ENCODE measurements around the gene ZNF22. TPM values are rescaled to one million over a fixed set of nuclear protein-coding genes. Genes with fewer than 3 reads are reported as not detected.

ZNF22 gene
- total and polyA plus RNA-seq, 2 of the 4 experiments (the other 2 are of a cell fraction), result 10.6 to 12.4 TPM

DNA sequence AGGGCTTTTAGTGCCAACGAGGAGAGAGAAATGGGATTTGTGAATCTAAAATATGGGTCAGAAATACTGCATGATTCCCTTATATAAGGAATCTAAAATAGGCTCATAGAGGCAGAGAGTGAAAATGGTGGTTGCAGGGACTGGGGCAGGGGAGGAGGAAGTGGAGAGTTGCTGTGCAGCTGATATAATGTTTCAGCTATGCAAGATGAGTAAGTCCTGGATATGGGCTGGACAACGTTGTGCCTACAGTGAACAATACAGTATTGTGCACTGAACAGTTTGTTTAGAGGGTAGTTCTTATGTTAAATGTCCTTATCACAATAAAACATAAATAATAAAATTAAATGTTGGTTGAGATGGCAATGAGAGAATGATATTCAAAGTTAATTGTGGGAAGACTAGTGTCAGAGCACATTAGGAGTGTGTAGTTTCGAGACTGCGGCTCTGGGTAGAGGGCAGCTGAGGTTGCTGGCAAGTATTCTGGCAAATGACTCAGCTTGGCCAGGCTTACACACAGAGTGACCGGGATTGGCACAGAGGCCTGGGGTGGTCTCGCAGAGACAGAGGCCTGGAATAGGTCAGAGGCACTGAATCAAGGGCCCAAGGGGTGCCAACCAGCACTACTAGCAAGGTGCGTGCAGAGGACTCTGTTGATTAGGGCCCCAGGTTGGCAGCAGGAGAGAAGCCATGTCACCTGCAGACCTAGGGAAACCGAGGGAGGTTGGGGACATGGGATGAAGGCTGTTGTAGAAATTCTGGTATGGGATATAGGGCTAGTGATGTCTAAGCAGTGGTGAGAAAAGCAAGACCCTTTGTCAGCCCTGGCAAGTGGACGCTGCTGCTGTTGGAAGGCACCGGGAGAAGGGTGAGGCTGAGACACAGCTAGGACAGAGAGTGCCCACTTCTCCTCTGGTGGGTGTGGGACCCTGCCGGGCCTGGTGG lies 19.3 kb upstream of the ZNF22 start (continued):
- TF ChIP-seq, protein P1, sequence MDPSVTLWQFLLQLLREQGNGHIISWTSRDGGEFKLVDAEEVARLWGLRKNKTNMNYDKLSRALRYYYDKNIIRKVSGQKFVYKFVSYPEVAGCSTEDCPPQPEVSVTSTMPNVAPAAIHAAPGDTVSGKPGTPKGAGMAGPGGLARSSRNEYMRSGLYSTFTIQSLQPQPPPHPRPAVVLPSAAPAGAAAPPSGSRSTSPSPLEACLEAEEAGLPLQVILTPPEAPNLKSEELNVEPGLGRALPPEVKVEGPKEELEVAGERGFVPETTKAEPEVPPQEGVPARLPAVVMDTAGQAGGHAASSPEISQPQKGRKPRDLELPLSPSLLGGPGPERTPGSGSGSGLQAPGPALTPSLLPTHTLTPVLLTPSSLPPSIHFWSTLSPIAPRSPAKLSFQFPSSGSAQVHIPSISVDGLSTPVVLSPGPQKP (IDR thresholded peaks at IDR 0.05; ENCODE audit: borderline replicate concordance, low read depth, low read length), result no peak
- TF ChIP-seq RAD21 (IDR thresholded peaks at IDR 0.05; ENCODE audit: low read length) (no peak), NFE2L2 (IDR thresholded peaks at IDR 0.05; ENCODE audit: low read depth, low read length) (peak; percentile 52; the same call in 1 of the 2 replicates), MAFK (IDR thresholded peaks at IDR 0.05; ENCODE audit: low read depth, low read length) (no peak; the same call in 1 of the 2 replicates)

All from IMR-90 (cell line).